GM23338 (cell line): ENCODE measurements around the gene NPAS3. TPM values are rescaled to one million over a fixed set of nuclear protein-coding genes. Genes with fewer than 3 reads are reported as not detected.

ENCODE experiments used
- ATAC-seq: fragments of 200-7000 bp; cut with Tn5 transposase; 3 replicates; pipeline ENCODE4 v1.9.1; 2020
- DNase-seq: peaks from one replicate; pipeline ENCODE4 v3.0.0-alpha.2; 2015; ENCODE audit warnings: low spot score
- H2AFZ ChIP-seq: fragments of 200-600 bp; sonication (generic); 2 replicates; pipeline ENCODE4 v1.8.0; 2016; ENCODE audit warnings: antibody characterized with exemption, mild to moderate bottlenecking, moderate library complexity
- H3F3A ChIP-seq: fragments of 200-600 bp; sonication (generic); replicated peaks from 2 replicates; pipeline ENCODE4 v1.8.0; 2017; ENCODE audit warnings: antibody characterized with exemption, mixed run types, low read depth
- H3K27ac ChIP-seq: fragments of 200-600 bp; sonication (generic); 2 replicates; pipeline ENCODE4 v1.6.1; 2016; ENCODE audit warnings: low read depth
- H3K27me3 ChIP-seq: fragments of 200-600 bp; sonication (generic); 2 replicates; pipeline ENCODE4 v1.8.0; 2016; ENCODE audit warnings: mild to moderate bottlenecking, mixed run types, moderate library complexity; ENCODE audit not compliant: insufficient read depth
- H3K36me3 ChIP-seq: fragments of 200-600 bp; sonication (generic); 2 replicates; pipeline ENCODE4 v1.8.0; 2016; ENCODE audit warnings: mild to moderate bottlenecking; ENCODE audit not compliant: insufficient read depth
- H3K4me1 ChIP-seq: fragments of 200-600 bp; sonication (generic); 2 replicates; pipeline ENCODE4 v1.8.0; 2016; ENCODE audit warnings: mild to moderate bottlenecking, moderate library complexity; ENCODE audit not compliant: insufficient read depth
- H3K4me2 ChIP-seq: fragments of 200-600 bp; sonication (generic); 2 replicates; pipeline ENCODE4 v1.7.1; 2017; ENCODE audit warnings: mixed run types
- H3K4me3 ChIP-seq: fragments of 200-600 bp; sonication (generic); 2 replicates; pipeline ENCODE4 v1.6.1; 2016; ENCODE audit warnings: mixed run types
- H3K79me2 ChIP-seq: fragments of 200-600 bp; sonication (generic); replicated peaks from 2 replicates; pipeline ENCODE4 v1.8.0; 2017; ENCODE audit warnings: mild to moderate bottlenecking; ENCODE audit not compliant: insufficient read depth
- H3K9me2 ChIP-seq: fragments of 200-600 bp; sonication (generic); 2 replicates; pipeline ENCODE4 v1.8.0; 2017; ENCODE audit not compliant: insufficient read depth
- H4K20me1 ChIP-seq: fragments of 200-600 bp; sonication (generic); replicated peaks from 2 replicates; pipeline ENCODE4 v1.8.0; 2017; ENCODE audit warnings: mild to moderate bottlenecking; ENCODE audit not compliant: insufficient read depth
- H3K27ac Mint-ChIP-seq: 2 replicates; pipeline ENCODE4 v1.8.0; 2020; ENCODE audit warnings: inconsistent platforms, mild to moderate bottlenecking, moderate library complexity, mixed read lengths
- H3K27me3 Mint-ChIP-seq: 3 replicates; pipeline ENCODE4 v1.8.0; 2022; ENCODE audit warnings: low read depth, mild to moderate bottlenecking, moderate library complexity, mixed read lengths, inconsistent platforms; ENCODE audit not compliant: insufficient read depth, poor library complexity
- H3K36me3 Mint-ChIP-seq: 3 replicates; pipeline ENCODE4 v1.8.0; 2021; ENCODE audit warnings: low read depth, mild to moderate bottlenecking, inconsistent platforms, moderate library complexity, mixed read lengths
- H3K4me1 Mint-ChIP-seq: 3 replicates; pipeline ENCODE4 v1.8.0; 2020; ENCODE audit warnings: mild to moderate bottlenecking, inconsistent platforms, mixed read lengths
- H3K4me3 Mint-ChIP-seq: 3 replicates; pipeline ENCODE4 v1.8.0; 2021; ENCODE audit warnings: moderate library complexity, mild to moderate bottlenecking, inconsistent platforms, mixed read lengths
- H3K9me3 Mint-ChIP-seq: 3 replicates; pipeline ENCODE4 v1.8.0; 2020; ENCODE audit warnings: moderate library complexity, mild to moderate bottlenecking, inconsistent platforms, mixed read lengths
- CREB1 ChIP-seq: fragments of 250-450 bp; sonication (Bioruptor Pico); IDR thresholded peaks from 2 replicates; pipeline ENCODE4 v1.5.0; 2020; ENCODE audit warnings: low read depth, mild to moderate bottlenecking, moderate library complexity
- CTCF ChIP-seq, 2 experiments: fragments of 200-600 bp in 1 of 2; sonication (generic) in 1 of 2; conservative IDR thresholded peaks; 2 replicates each; pipeline versions ENCODE4 v1.5.1 to v1.6.1; 2016 to 2017; ENCODE audit warnings: antibody characterized with exemption in 2 of 2, low read depth in 2 of 2, mild to moderate bottlenecking in 2 of 2, moderate library complexity in 1 of 2
- ETS1 ChIP-seq: IDR thresholded peaks from 2 replicates; pipeline ENCODE4 v1.6.1; 2016; ENCODE audit warnings: antibody characterized with exemption
- EZH2 ChIP-seq: fragments of 200-600 bp; sonication (generic); IDR thresholded peaks from one replicate; pipeline ENCODE4 v1.8.0; 2017; ENCODE audit warnings: antibody characterized with exemption, mild to moderate bottlenecking, low read depth; ENCODE audit not compliant: unreplicated experiment
- EZH2phosphoT487 ChIP-seq: fragments of 200-600 bp; sonication (generic); IDR thresholded peaks from one replicate; pipeline ENCODE4 v1.8.1; 2018; ENCODE audit warnings: antibody characterized with exemption; ENCODE audit not compliant: unreplicated experiment
- JUNB ChIP-seq: IDR thresholded peaks from one replicate; pipeline ENCODE4 v1.6.1; 2016; ENCODE audit warnings: antibody characterized with exemption; ENCODE audit not compliant: unreplicated experiment
- NANOG ChIP-seq: IDR thresholded peaks from 2 replicates; pipeline ENCODE4 v1.6.1; 2016; ENCODE audit warnings: antibody characterized with exemption, borderline replicate concordance
- POLR2AphosphoS5 ChIP-seq: IDR thresholded peaks from 2 replicates; pipeline ENCODE4 v1.6.1; 2016; ENCODE audit warnings: antibody characterized with exemption, low read depth
- REST ChIP-seq: IDR thresholded peaks from one replicate; pipeline ENCODE4 v1.6.1; 2018; ENCODE audit warnings: antibody characterized with exemption; ENCODE audit not compliant: unreplicated experiment
- STAT1 ChIP-seq: IDR thresholded peaks from one replicate; pipeline ENCODE4 v1.6.1; 2016; ENCODE audit warnings: antibody characterized with exemption; ENCODE audit not compliant: unreplicated experiment
- ZNF114 ChIP-seq: fragments of 250-450 bp; sonication (Bioruptor Pico); IDR thresholded peaks from 2 replicates; pipeline ENCODE4 v1.5.0; 2020; ENCODE audit warnings: mild to moderate bottlenecking, moderate library complexity
- ZNF331 ChIP-seq: fragments of 250-450 bp; sonication (Bioruptor Pico); IDR thresholded peaks from 2 replicates; pipeline ENCODE4 v1.5.0; 2020; ENCODE audit warnings: low read depth, mild to moderate bottlenecking, moderate library complexity
- polyA plus RNA-seq: library from polyadenylated mRNA; unstranded; fragments of >200 nt; fragmentation: Nextera tagmentation; extraction: Ambion mirVana; gene quantifications from 2 replicates; pipeline ENCODE4 v1.2.1, GENCODE V29; 2016
- total RNA-seq: library from RNA; depleted of rRNA; stranded (reverse); fragments of >200 nt; shearing (Covaris generic); gene quantifications from 2 replicates; pipeline ENCODE4 v1.2.3, GENCODE V29; 2014

Gene NPAS3
- total and polyA plus RNA-seq, 2 experiments from 2014 or later, result 0.17 to 0.19 TPM

- TF ChIP-seq REST (no peak), ZNF114 (no peak), ZNF331 (CRISPR knock-in tag) (no peak), NANOG (no peak), POLR2AphosphoS5 (no peak), CTCF (conservative IDR thresholded peaks at IDR 0.05; ENCODE audit: low read depth in 2 of 2) (no peak), JUNB (no peak), EZH2phosphoT487 (no peak), ETS1 (no peak), CREB1 (CRISPR knock-in tag) (no peak), EZH2 (no peak)
Observed at GRCh38 chr14:33686856-33687255, 748.2 kb downstream of the NPAS3 start (continued).

- Histone ChIP-seq H3K9me2 (no peaks in the 10 kb centered on the region), H3K27me3 (no peaks in the 10 kb centered on the region), H4K20me1 (no peaks in the 10 kb centered on the region), H3K27ac (no peak overlapping the region), H3K4me1 (no peaks in the 10 kb centered on the region), H3K36me3 (no peaks in the 10 kb centered on the region), H3F3A (no peaks in the 10 kb centered on the region), H3K79me2 (no peaks in the 10 kb centered on the region), H2AFZ (no peak overlapping the region), H3K4me2 (no peak overlapping the region), H3K4me3 (no peak overlapping the region)
- H3K4me1 Mint-ChIP-seq, result no peaks in the 10 kb centered on the region
- H3K27ac Mint-ChIP-seq, result no peak overlapping the region
- ATAC-seq, result no peak
- no peak for DNase-seq
- H3K36me3 Mint-ChIP-seq, result no peaks in the 10 kb centered on the region
- H3K4me3 Mint-ChIP-seq, result no peak overlapping the region
- H3K9me3 Mint-ChIP-seq, result no peaks in the 10 kb centered on the region
- H3K27me3 Mint-ChIP-seq, result no peaks in the 10 kb centered on the region
- no peak for TF ChIP-seq CREB1 (CRISPR knock-in tag)
- no peak for TF ChIP-seq STAT1
- TF ChIP-seq EZH2, result no peak
- TF ChIP-seq REST, result no peak
Observed at GRCh38 chr14:33689680-33690079, 751.0 kb downstream of the NPAS3 start.
